ENCODE data around the gene OTUD5. TPM values are rescaled to one million over a fixed set of nuclear protein-coding genes. Genes with fewer than 3 reads are reported as not detected.

The OTUD5 gene
- total RNA-seq, 4 donors from 2014 or later: 39.9 to 53.9 (median 48.5) TPM

- intact Hi-C loops (cut with DNase I): no loop called here
- Histone ChIP-seq H3K27me3 (no peaks in the 10 kb centered on the region), H3K4me1 (peaks cover 7 to 17% (median 11%) of the 10 kb centered on the region in 4 donors), H3K36me3 (peaks cover 0 to 33% (median 28%) of the 10 kb centered on the region in 4 donors), H3K27ac (replicated peaks in 1 of 4) (no peak overlapping the region), H3K4me3 (no peak overlapping the region), H3K9me3 (no peaks in the 10 kb centered on the region)
- TF ChIP-seq POLR2A (IDR thresholded peaks at IDR 0.05; ENCODE audit: low read depth): no peak
- no peak for TF ChIP-seq POLR2AphosphoS5 (IDR thresholded peaks at IDR 0.05)
- TF ChIP-seq EP300 (IDR thresholded peaks at IDR 0.05): no peak
- no peak for TF ChIP-seq CTCF (IDR thresholded peaks at IDR 0.05)
- WGBS: 91% methylated on average over 4 of the region's 4 CpGs
- no peak for DNase-seq (ENCODE audit: extremely low spot score)
Measured at GRCh38 chrX:49000636-49001035, 43.2 kb upstream of the OTUD5 start.

- intact Hi-C loops (cut with DNase I): no loop called here
- no peak overlapping the region for H3K27ac ChIP-seq (replicated peaks in 1 of 4)
Measured at GRCh38 chrX:48999030-48999429, 41.6 kb upstream of the OTUD5 start.

GRCh38 chrX:48998391-48998790 lies 41.0 kb upstream of the OTUD5 start:
- H3K27me3 ChIP-seq: no peaks in the 10 kb centered on the region
- peaks cover 0 to 44% (median 35%) of the 10 kb centered on the region in 4 donors for H3K36me3 ChIP-seq
- H3K27ac ChIP-seq (replicated peaks in 1 of 4): no peak overlapping the region
- peaks cover 7 to 17% (median 11%) of the 10 kb centered on the region in 4 donors for H3K4me1 ChIP-seq
- H3K4me3 ChIP-seq: no peak overlapping the region
- intact Hi-C loops (cut with DNase I): no loop called here
- no peak for DNase-seq (ENCODE audit: extremely low spot score)
- no peaks in the 10 kb centered on the region for H3K9me3 ChIP-seq
- TF ChIP-seq POLR2AphosphoS5 (IDR thresholded peaks at IDR 0.05): no peak
- TF ChIP-seq EP300 (IDR thresholded peaks at IDR 0.05): no peak
- no peak for TF ChIP-seq CTCF (IDR thresholded peaks at IDR 0.05)
- no peak for TF ChIP-seq POLR2A (IDR thresholded peaks at IDR 0.05; ENCODE audit: low read depth)
- 76% methylated on average over 4 of the region's 4 CpGs for WGBS

More at GRCh38 chrX:48999030-48999429, 41.6 kb upstream of the OTUD5 start:
- no peak for DNase-seq (ENCODE audit: extremely low spot score)
- no peaks in the 10 kb centered on the region for H3K9me3 ChIP-seq
- no peak overlapping the region for H3K4me3 ChIP-seq
- H3K27me3 ChIP-seq: no peaks in the 10 kb centered on the region
- H3K36me3 ChIP-seq: peaks cover 0 to 41% (median 32%) of the 10 kb centered on the region in 4 donors
- 80% methylated on average over 5 of the region's 5 CpGs for WGBS
- peaks cover 7 to 17% (median 11%) of the 10 kb centered on the region in 4 donors for H3K4me1 ChIP-seq
- TF ChIP-seq POLR2AphosphoS5 (IDR thresholded peaks at IDR 0.05) (no peak), EP300 (IDR thresholded peaks at IDR 0.05) (no peak), CTCF (IDR thresholded peaks at IDR 0.05) (no peak), POLR2A (IDR thresholded peaks at IDR 0.05; ENCODE audit: low read depth) (no peak)

GRCh38 chrX:48997865-48998264 lies 40.5 kb upstream of the OTUD5 start:
- Histone ChIP-seq H3K4me1 (peaks cover 7 to 17% (median 11%) of the 10 kb centered on the region in 4 donors), H3K27me3 (no peaks in the 10 kb centered on the region), H3K4me3 (no peak overlapping the region), H3K9me3 (no peaks in the 10 kb centered on the region), H3K27ac (replicated peaks in 1 of 4) (no peak overlapping the region), H3K36me3 (peaks cover 0 to 49% (median 41%) of the 10 kb centered on the region in 4 donors)
- TF ChIP-seq EP300 (IDR thresholded peaks at IDR 0.05) (no peak), CTCF (IDR thresholded peaks at IDR 0.05) (no peak), POLR2A (IDR thresholded peaks at IDR 0.05; ENCODE audit: low read depth) (no peak), POLR2AphosphoS5 (IDR thresholded peaks at IDR 0.05) (no peak)
- DNase-seq (ENCODE audit: extremely low spot score): no peak
- intact Hi-C loops (cut with DNase I): no loop called here
- WGBS: 38% methylated on average over 1 of the region's 1 CpG

GRCh38 chrX:48997455-48997854 lies 40.0 kb upstream of the OTUD5 start:
- WGBS: 81% methylated on average over 3 of the region's 3 CpGs
- no peak overlapping the region for H3K4me3 ChIP-seq
- H3K36me3 ChIP-seq: peaks cover 0 to 53% (median 42%) of the 10 kb centered on the region in 4 donors
- no peak for TF ChIP-seq CTCF (IDR thresholded peaks at IDR 0.05)
- TF ChIP-seq POLR2A (IDR thresholded peaks at IDR 0.05; ENCODE audit: low read depth): no peak
- TF ChIP-seq EP300 (IDR thresholded peaks at IDR 0.05): no peak
- no peak for TF ChIP-seq POLR2AphosphoS5 (IDR thresholded peaks at IDR 0.05)
- H3K27me3 ChIP-seq: no peaks in the 10 kb centered on the region
- peaks cover 7 to 17% (median 11%) of the 10 kb centered on the region in 4 donors for H3K4me1 ChIP-seq
- intact Hi-C loops (cut with DNase I): no loop called here
- H3K9me3 ChIP-seq: no peaks in the 10 kb centered on the region
- no peak for DNase-seq (ENCODE audit: extremely low spot score)
- H3K27ac ChIP-seq (replicated peaks in 1 of 4): no peak overlapping the region

Data from esophagus muscularis mucosa (tissue), 4 donors.